Astrocyte (in vitro differentiated cells and primary cell): Measurements from ENCODE around the gene SLC6A3. TPM values are rescaled to one million over a fixed set of nuclear protein-coding genes. Genes with fewer than 3 reads are reported as not detected.
A peak's percentile ranks its signal among the peaks of the same experiment; 100 is the strongest.

Experiments
- DNase-seq: peaks from one replicate; pipeline ENCODE4 v3.0.0-alpha.2; 2010; ENCODE audit warnings: low read depth
- FAIRE-seq: peaks from 2 replicates; lab custom pipeline; 2011; peaks lifted over from hg19 to GRCh38; lab: Jason Lieb, UNC
- H2AFZ ChIP-seq: 2 replicates; pipeline ENCODE4 v1.6.0; 2012; ENCODE audit warnings: low read depth, low read length, inconsistent platforms
- H3K27ac ChIP-seq: 2 replicates; pipeline ENCODE4 v1.5.1; 2011; ENCODE audit warnings: low read depth, low read length, inconsistent platforms
- H3K27me3 ChIP-seq: 2 replicates; pipeline ENCODE4 v1.6.0; 2011; ENCODE audit warnings: low read length, inconsistent platforms; ENCODE audit not compliant: insufficient read depth
- H3K36me3 ChIP-seq: 2 replicates; pipeline ENCODE4 v1.5.1; 2011; ENCODE audit warnings: low read length, inconsistent platforms; ENCODE audit not compliant: insufficient read depth
- H3K4me1 ChIP-seq: 2 replicates; pipeline ENCODE4 v1.5.1; 2011; ENCODE audit warnings: low read length, inconsistent platforms; ENCODE audit not compliant: insufficient read depth
- H3K4me2 ChIP-seq: 2 replicates; pipeline ENCODE4 v1.6.0; 2012; ENCODE audit warnings: low read length, inconsistent platforms
- H3K4me3 ChIP-seq: 2 replicates; pipeline ENCODE4 v1.5.1; 2011; ENCODE audit warnings: low read depth, mild to moderate bottlenecking, low read length, inconsistent platforms; ENCODE audit not compliant: insufficient read depth
- H3K79me2 ChIP-seq: 2 replicates; pipeline ENCODE4 v1.6.0; 2012; ENCODE audit warnings: mild to moderate bottlenecking, low read length, inconsistent platforms; ENCODE audit not compliant: insufficient read depth
- H3K9ac ChIP-seq: 2 replicates; pipeline ENCODE4 v1.6.0; 2012; ENCODE audit warnings: mild to moderate bottlenecking, low read length, inconsistent platforms
- H3K9me3 ChIP-seq: 2 replicates; pipeline ENCODE4 v1.5.1; 2012; ENCODE audit warnings: low read depth, mild to moderate bottlenecking, low read length, inconsistent platforms; ENCODE audit not compliant: insufficient read depth
- H4K20me1 ChIP-seq: 2 replicates; pipeline ENCODE4 v1.6.0; 2012; ENCODE audit warnings: low read length, inconsistent platforms; ENCODE audit not compliant: insufficient read depth
- H3K27ac Mint-ChIP-seq: one replicate; pipeline ENCODE4 v1.8.0; 2021; ENCODE audit warnings: mild to moderate bottlenecking, mixed read lengths; ENCODE audit not compliant: unreplicated experiment
- H3K27me3 Mint-ChIP-seq: one replicate; pipeline ENCODE4 v1.8.0; 2021; ENCODE audit warnings: low read depth, mixed read lengths; ENCODE audit not compliant: unreplicated experiment
- H3K36me3 Mint-ChIP-seq: one replicate; pipeline ENCODE4 v1.8.0; 2021; ENCODE audit warnings: low read depth, mixed read lengths; ENCODE audit not compliant: unreplicated experiment
- H3K4me1 Mint-ChIP-seq: one replicate; pipeline ENCODE4 v1.8.0; 2021; ENCODE audit warnings: low read depth, mixed read lengths; ENCODE audit not compliant: unreplicated experiment
- H3K4me3 Mint-ChIP-seq: one replicate; pipeline ENCODE4 v1.8.0; 2021; ENCODE audit warnings: mild to moderate bottlenecking, moderate library complexity, mixed read lengths; ENCODE audit not compliant: unreplicated experiment
- H3K9me3 Mint-ChIP-seq: one replicate; pipeline ENCODE4 v1.8.0; 2021; ENCODE audit warnings: mild to moderate bottlenecking, mixed read lengths; ENCODE audit not compliant: unreplicated experiment
- EZH2 ChIP-seq: IDR thresholded peaks from 2 replicates; pipeline ENCODE4 v1.6.1; 2012; ENCODE audit warnings: mild to moderate bottlenecking, low read length, inconsistent platforms; ENCODE audit not compliant: insufficient read depth
- total RNA-seq: library from RNA; stranded (reverse); gene quantifications from 2 replicates; pipeline ENCODE4 v1.2.1, GENCODE V29; 2021
- TF ChIP-seq, protein P1 (sequence below): IDR thresholded peaks from 2 replicates; pipeline ENCODE4 v1.5.1; 2011; ENCODE audit warnings: low read depth, mild to moderate bottlenecking, inconsistent platforms, low read length, moderate library complexity; ENCODE audit not compliant: insufficient read depth

Gene SLC6A3
- total RNA-seq, 1 donor from 2014 or later = 0.07 TPM

DNA sequence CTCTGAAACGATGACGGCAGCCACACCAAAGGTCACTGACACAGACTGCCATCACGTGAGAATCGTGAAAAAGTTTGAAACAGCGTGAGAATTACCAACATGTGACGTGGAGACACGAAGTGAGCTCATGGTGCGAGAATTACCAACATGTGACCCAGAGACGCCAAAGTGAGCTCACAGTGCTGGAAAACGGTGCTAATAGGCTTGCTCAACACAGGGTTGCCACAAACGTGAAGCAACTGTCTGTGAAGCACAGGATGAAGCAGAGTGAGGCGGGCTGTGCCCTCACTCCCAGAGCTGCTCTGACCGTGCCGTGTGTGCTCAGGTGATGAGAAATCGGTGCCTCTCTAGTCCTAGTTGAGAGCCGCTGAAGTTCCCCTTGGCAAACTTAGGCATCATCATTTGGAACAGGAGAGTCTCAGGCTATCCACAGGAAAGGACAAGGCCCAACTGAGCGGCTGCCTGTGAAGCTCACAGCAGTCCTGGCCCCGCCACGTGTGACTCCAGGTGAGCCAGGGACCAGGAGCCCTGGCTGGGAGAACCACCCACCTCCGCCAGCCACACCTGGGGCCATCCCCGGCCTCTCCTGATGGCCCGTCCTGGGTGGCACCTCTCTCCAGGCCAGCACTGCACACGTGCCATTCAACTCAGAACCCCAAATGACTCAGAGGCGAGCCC is 29.8 kb upstream of the SLC6A3 start:
- Mint-ChIP-seq H3K9me3 (no peaks in the 10 kb centered on the region), H3K36me3 (peaks cover 24% of the 10 kb centered on the region)
- no peak overlapping the region for H3K27ac ChIP-seq

DNA sequence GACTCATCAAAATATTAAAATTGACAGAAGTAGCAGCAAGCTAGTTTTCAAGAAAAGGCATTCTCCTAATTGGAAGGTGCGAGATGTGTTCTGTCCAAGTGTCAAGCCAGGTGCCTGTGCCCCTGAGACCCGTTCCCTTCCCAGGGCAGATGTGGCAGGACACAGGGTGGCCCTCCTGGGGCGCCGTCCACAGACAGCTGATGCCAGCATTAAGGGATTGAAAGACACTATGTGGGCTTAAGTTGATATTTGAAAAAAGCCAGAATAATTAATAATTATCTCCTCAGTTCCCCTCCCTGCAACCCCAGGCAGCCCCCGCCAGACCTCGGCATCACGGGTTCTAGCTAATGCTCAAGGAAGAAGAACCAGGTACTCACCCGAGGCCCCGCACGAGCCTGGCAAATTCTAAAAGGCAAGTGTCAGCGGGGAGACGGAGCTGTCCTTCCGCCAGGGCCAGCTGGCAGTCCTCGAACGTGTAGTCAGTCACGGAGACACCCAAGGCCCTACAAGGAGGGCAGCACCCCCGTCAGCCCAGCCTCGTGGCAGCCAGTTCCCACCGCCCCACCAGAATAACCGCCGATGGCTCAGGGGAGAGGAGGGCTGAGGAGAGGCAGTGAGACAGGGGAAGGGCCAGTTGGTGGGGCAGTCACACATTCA is 29.1 kb upstream of the SLC6A3 start:
- peaks cover 5% of the 10 kb centered on the region for H3K4me1 Mint-ChIP-seq
- no peak for FAIRE-seq

More for the DNA sequence above, 29.8 kb upstream of the SLC6A3 start:
- peaks cover 9% of the 10 kb centered on the region for H3K36me3 ChIP-seq
- no peaks in the 10 kb centered on the region for H3K27me3 Mint-ChIP-seq
- no peak for FAIRE-seq
- TF ChIP-seq EZH2 = no peak
- TF ChIP-seq, protein P1, sequence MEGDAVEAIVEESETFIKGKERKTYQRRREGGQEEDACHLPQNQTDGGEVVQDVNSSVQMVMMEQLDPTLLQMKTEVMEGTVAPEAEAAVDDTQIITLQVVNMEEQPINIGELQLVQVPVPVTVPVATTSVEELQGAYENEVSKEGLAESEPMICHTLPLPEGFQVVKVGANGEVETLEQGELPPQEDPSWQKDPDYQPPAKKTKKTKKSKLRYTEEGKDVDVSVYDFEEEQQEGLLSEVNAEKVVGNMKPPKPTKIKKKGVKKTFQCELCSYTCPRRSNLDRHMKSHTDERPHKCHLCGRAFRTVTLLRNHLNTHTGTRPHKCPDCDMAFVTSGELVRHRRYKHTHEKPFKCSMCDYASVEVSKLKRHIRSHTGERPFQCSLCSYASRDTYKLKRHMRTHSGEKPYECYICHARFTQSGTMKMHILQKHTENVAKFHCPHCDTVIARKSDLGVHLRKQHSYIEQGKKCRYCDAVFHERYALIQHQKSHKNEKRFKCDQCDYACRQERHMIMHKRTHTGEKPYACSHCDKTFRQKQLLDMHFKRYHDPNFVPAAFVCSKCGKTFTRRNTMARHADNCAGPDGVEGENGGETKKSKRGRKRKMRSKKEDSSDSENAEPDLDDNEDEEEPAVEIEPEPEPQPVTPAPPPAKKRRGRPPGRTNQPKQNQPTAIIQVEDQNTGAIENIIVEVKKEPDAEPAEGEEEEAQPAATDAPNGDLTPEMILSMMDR = no peak
- no peak overlapping the region for H3K9ac ChIP-seq
- no peaks in the 10 kb centered on the region for H3K27me3 ChIP-seq
- H3K79me2 ChIP-seq = no peaks in the 10 kb centered on the region
- no peak overlapping the region for H3K4me2 ChIP-seq
- H4K20me1 ChIP-seq = peaks cover 38% of the 10 kb centered on the region
- H3K4me3 ChIP-seq = no peak overlapping the region
- no peak overlapping the region for H2AFZ ChIP-seq
- H3K9me3 ChIP-seq = no peaks in the 10 kb centered on the region
- DNase-seq = no peak
- no peak overlapping the region for H3K4me3 Mint-ChIP-seq
- H3K4me1 Mint-ChIP-seq = peaks cover 2% of the 10 kb centered on the region
- peak overlapping the region; percentile 18 for H3K27ac Mint-ChIP-seq
- peaks cover 5% of the 10 kb centered on the region for H3K4me1 ChIP-seq

More for the DNA sequence above, 29.1 kb upstream of the SLC6A3 start:
- Histone ChIP-seq H3K4me1 (peaks cover 8% of the 10 kb centered on the region), H3K4me2 (no peak overlapping the region), H3K9ac (no peak overlapping the region), H3K79me2 (no peaks in the 10 kb centered on the region), H3K9me3 (no peaks in the 10 kb centered on the region), H2AFZ (no peak overlapping the region), H3K27me3 (no peaks in the 10 kb centered on the region), H3K36me3 (peaks cover 9% of the 10 kb centered on the region), H3K27ac (no peak overlapping the region), H3K4me3 (no peak overlapping the region), H4K20me1 (peaks cover 41% of the 10 kb centered on the region)
- no peaks in the 10 kb centered on the region for H3K27me3 Mint-ChIP-seq
- H3K27ac Mint-ChIP-seq = peak overlapping the region; percentile 41
- no peak overlapping the region for H3K4me3 Mint-ChIP-seq
- H3K36me3 Mint-ChIP-seq = peaks cover 24% of the 10 kb centered on the region
- TF ChIP-seq EZH2 = no peak
- TF ChIP-seq, protein P1 = no peak
- no peaks in the 10 kb centered on the region for H3K9me3 Mint-ChIP-seq
- DNase-seq = no peak
